ENCODE results near the gene TEX38. TPM values are rescaled to one million over a fixed set of nuclear protein-coding genes. Genes with fewer than 3 reads are reported as not detected.

TEX38 gene
- not detected for total RNA-seq

- ChIA-PET CTCF (no interaction called here), POLR2A (no interaction called here)
- Mint-ChIP-seq H3K4me1 (peaks cover 36% of the 10 kb centered on the region), H3K27ac (no peak within 1 kb of the TSS), H3K36me3 (ENCODE audit: low read depth) (peaks cover 21% of the 10 kb centered on the region), H3K27me3 (no peaks in the 10 kb centered on the region), H3K9me3 (no peaks in the 10 kb centered on the region), H3K4me3 (no peak within 1 kb of the TSS)
- DNase-seq: no peak
Observed at GRCh38 chr1:46671554-46671953, at the start of gene TEX38. TEX38 (plus strand) TSS chr1:46671854; CDS start chr1:46671935, 81 bp downstream.

- no peaks in the 10 kb centered on the region for H3K9me3 Mint-ChIP-seq
- H3K4me1 Mint-ChIP-seq: peaks cover 28% of the 10 kb centered on the region
- no peaks in the 10 kb centered on the region for H3K27me3 Mint-ChIP-seq
- ChIA-PET CTCF (interaction anchor here (0.8 to 1.7 kb wide), 6 partner anchors 16 to 103 kb away, joined by 3 to 4 read pairs (median 4); no protein-coding TSS in a partner anchor), POLR2A (interaction anchor here (1.7 kb wide), 1 partner anchor 18 kb away, joined by 3 read pairs; the partner anchor contains the start of gene MKNK1)
- DNase-seq: no peak
- H3K4me3 Mint-ChIP-seq: no peak overlapping the region
- H3K36me3 Mint-ChIP-seq (ENCODE audit: low read depth): no peaks in the 10 kb centered on the region
- H3K27ac Mint-ChIP-seq: no peak overlapping the region
Observed at GRCh38 chr1:46621930-46622329, 49.7 kb upstream of the TEX38 start.

- H3K4me3 Mint-ChIP-seq: no peak overlapping the region
- H3K27me3 Mint-ChIP-seq: no peaks in the 10 kb centered on the region
- DNase-seq: no peak
- no peaks in the 10 kb centered on the region for H3K9me3 Mint-ChIP-seq
- ChIA-PET POLR2A (interaction anchor here (0.8 to 1.7 kb wide), 2 partner anchors 9 to 18 kb away, joined by 3 read pairs; partner anchors contain the start of gene MKNK1), CTCF (interaction anchor here (0.8 to 1.7 kb wide), 6 partner anchors 16 to 103 kb away, joined by 3 to 4 read pairs (median 4); no protein-coding TSS in a partner anchor)
- no peaks in the 10 kb centered on the region for H3K36me3 Mint-ChIP-seq (ENCODE audit: low read depth)
- peaks cover 24% of the 10 kb centered on the region for H3K4me1 Mint-ChIP-seq
- H3K27ac Mint-ChIP-seq: no peak overlapping the region
Observed at GRCh38 chr1:46622344-46622743, 49.3 kb upstream of the TEX38 start.

GRCh38 chr1:46623743-46624644 lies 47.7 kb upstream of the TEX38 start:
- H3K36me3 Mint-ChIP-seq (ENCODE audit: low read depth): peaks cover 5% of the 10 kb centered on the region
- no peaks in the 10 kb centered on the region for H3K27me3 Mint-ChIP-seq
- CTCF ChIA-PET: interaction anchor here (0.6 to 1.8 kb wide), 6 partner anchors 20 to 745 kb away, joined by 3 to 5 read pairs (median 4); partner anchors contain the start of gene MKNK1
- POLR2A ChIA-PET: no interaction called here
- H3K4me3 Mint-ChIP-seq: no peak overlapping the region
- H3K27ac Mint-ChIP-seq: no peak overlapping the region
- peaks cover 9% of the 10 kb centered on the region for H3K4me1 Mint-ChIP-seq
- no peak for DNase-seq
- H3K9me3 Mint-ChIP-seq: no peaks in the 10 kb centered on the region

- Mint-ChIP-seq H3K4me1 (peaks cover 2% of the 10 kb centered on the region), H3K36me3 (ENCODE audit: low read depth) (peaks cover 34% of the 10 kb centered on the region), H3K9me3 (no peaks in the 10 kb centered on the region), H3K27ac (no peak overlapping the region), H3K27me3 (no peaks in the 10 kb centered on the region), H3K4me3 (no peak overlapping the region)
- ChIA-PET POLR2A (interaction anchor here (1.1 kb wide), 1 partner anchor 27 kb away, joined by 5 read pairs; the partner anchor contains the start of gene MKNK1), CTCF (interaction anchor here (1.6 kb wide), 1 partner anchor 27 kb away, joined by 4 read pairs; the partner anchor contains the start of gene MKNK1)
- no peak for DNase-seq
Observed at GRCh38 chr1:46630719-46631118, 40.9 kb upstream of the TEX38 start.

GRCh38 chr1:46635205-46635604 lies 36.4 kb upstream of the TEX38 start:
- Mint-ChIP-seq H3K27me3 (no peaks in the 10 kb centered on the region), H3K27ac (no peak overlapping the region), H3K4me1 (peaks cover 2% of the 10 kb centered on the region), H3K9me3 (no peaks in the 10 kb centered on the region), H3K4me3 (no peak overlapping the region), H3K36me3 (ENCODE audit: low read depth) (peaks cover 41% of the 10 kb centered on the region)
- DNase-seq: no peak
- CTCF ChIA-PET: no interaction called here
- POLR2A ChIA-PET: interaction anchor here (1.2 kb wide), 1 partner anchor 19 kb away, joined by 3 read pairs; no protein-coding TSS in a partner anchor

GRCh38 chr1:46637444-46638083 lies 34.1 kb upstream of the TEX38 start:
- Mint-ChIP-seq H3K9me3 (no peaks in the 10 kb centered on the region), H3K4me3 (no peak overlapping the region), H3K27me3 (no peaks in the 10 kb centered on the region), H3K4me1 (peaks cover 2% of the 10 kb centered on the region), H3K27ac (no peak overlapping the region), H3K36me3 (ENCODE audit: low read depth) (peaks cover 54% of the 10 kb centered on the region)
- POLR2A ChIA-PET: no interaction called here
- DNase-seq: no peak
- CTCF ChIA-PET: interaction anchor here (1.0 kb wide), 1 partner anchor 18 kb away, joined by 3 read pairs; no protein-coding TSS in a partner anchor

GRCh38 chr1:46638921-46639320 lies 32.7 kb upstream of the TEX38 start:
- Mint-ChIP-seq H3K27me3 (no peaks in the 10 kb centered on the region), H3K4me3 (no peak overlapping the region), H3K27ac (no peak overlapping the region), H3K36me3 (ENCODE audit: low read depth) (peaks cover 46% of the 10 kb centered on the region), H3K9me3 (no peaks in the 10 kb centered on the region), H3K4me1 (peaks cover 2% of the 10 kb centered on the region)
- DNase-seq: no peak
- POLR2A ChIA-PET: no interaction called here
- CTCF ChIA-PET: no interaction called here

- POLR2A ChIA-PET: no interaction called here
- Mint-ChIP-seq H3K9me3 (no peaks in the 10 kb centered on the region), H3K27me3 (no peaks in the 10 kb centered on the region), H3K27ac (no peak overlapping the region), H3K4me1 (peaks cover 2% of the 10 kb centered on the region), H3K4me3 (no peak overlapping the region), H3K36me3 (ENCODE audit: low read depth) (peaks cover 40% of the 10 kb centered on the region)
- CTCF ChIA-PET: no interaction called here
- no peak for DNase-seq
Observed at GRCh38 chr1:46639547-46639946, 32.1 kb upstream of the TEX38 start.

- Mint-ChIP-seq H3K36me3 (ENCODE audit: low read depth) (peaks cover 27% of the 10 kb centered on the region), H3K9me3 (no peaks in the 10 kb centered on the region), H3K4me1 (no peaks in the 10 kb centered on the region), H3K27ac (no peak overlapping the region), H3K27me3 (no peaks in the 10 kb centered on the region), H3K4me3 (no peak overlapping the region)
- POLR2A ChIA-PET: no interaction called here
- no peak for DNase-seq
- CTCF ChIA-PET: interaction anchor here (1.5 kb wide), 1 partner anchor 8 kb away, joined by 4 read pairs; no protein-coding TSS in a partner anchor
Observed at GRCh38 chr1:46642115-46642680, 29.5 kb upstream of the TEX38 start.

GRCh38 chr1:46643368-46643775 lies 28.3 kb upstream of the TEX38 start:
- Mint-ChIP-seq H3K4me3 (no peak overlapping the region), H3K36me3 (ENCODE audit: low read depth) (peaks cover 32% of the 10 kb centered on the region), H3K4me1 (peaks cover 2% of the 10 kb centered on the region), H3K9me3 (no peaks in the 10 kb centered on the region), H3K27ac (no peak overlapping the region), H3K27me3 (no peaks in the 10 kb centered on the region)
- ChIA-PET POLR2A (no interaction called here), CTCF (interaction anchor here (1.1 to 1.5 kb wide), 2 partner anchors 9 to 10 kb away, joined by 4 read pairs; no protein-coding TSS in a partner anchor)
- no peak for DNase-seq

- H3K27me3 Mint-ChIP-seq: no peaks in the 10 kb centered on the region
- DNase-seq: no peak
- H3K4me3 Mint-ChIP-seq: no peak overlapping the region
- POLR2A ChIA-PET: no interaction called here
- peaks cover 10% of the 10 kb centered on the region for H3K9me3 Mint-ChIP-seq
- peaks cover 49% of the 10 kb centered on the region for H3K36me3 Mint-ChIP-seq (ENCODE audit: low read depth)
- H3K4me1 Mint-ChIP-seq: peaks cover 2% of the 10 kb centered on the region
- H3K27ac Mint-ChIP-seq: no peak overlapping the region
- CTCF ChIA-PET: no interaction called here
Observed at GRCh38 chr1:46645815-46646214, 25.8 kb upstream of the TEX38 start.

- Mint-ChIP-seq H3K27me3 (no peaks in the 10 kb centered on the region), H3K36me3 (ENCODE audit: low read depth) (peaks cover 50% of the 10 kb centered on the region), H3K4me3 (no peak overlapping the region), H3K27ac (no peak overlapping the region), H3K9me3 (peaks cover 10% of the 10 kb centered on the region), H3K4me1 (peaks cover 2% of the 10 kb centered on the region)
- POLR2A ChIA-PET: no interaction called here
- no peak for DNase-seq
- CTCF ChIA-PET: no interaction called here
Observed at GRCh38 chr1:46646331-46646730, 25.3 kb upstream of the TEX38 start.

Measured in activated CD4-positive, alpha-beta memory T cell treated with anti-CD3 and anti-CD28 coated beads, Interleukin-2, amount 10 ng/mL, durations not matched to agents 7 days and 5 days (primary cell).